DMS114 treated with DMSO at 0.1 percent for 48 hours (cell line): ENCODE results near the gene KCNK17.

Experiments
- DNase-seq: peaks from one replicate; lab custom pipeline; 2025; ENCODE audit not compliant: unreplicated experiment; lab: John Stamatoyannopoulos, UW

The KCNK17 gene

GRCh38 chr6:39338397-39338796 is 24.2 kb upstream of the KCNK17 start:
- DNase-seq: no peak

GRCh38 chr6:39335780-39336545 is 21.7 kb upstream of the KCNK17 start:
- DNase-seq: no peak

GRCh38 chr6:39333644-39334438 is 19.6 kb upstream of the KCNK17 start:
- no peak for DNase-seq

GRCh38 chr6:39330476-39330875 is 16.3 kb upstream of the KCNK17 start:
- no peak for DNase-seq

- no peak for DNase-seq
Observed at GRCh38 chr6:39330057-39330456, 15.8 kb upstream of the KCNK17 start.

- no peak for DNase-seq
Observed at GRCh38 chr6:39328066-39328465, 13.8 kb upstream of the KCNK17 start.

- DNase-seq: no peak
Observed at GRCh38 chr6:39327507-39327906, 13.3 kb upstream of the KCNK17 start.

GRCh38 chr6:39322306-39322850 is 8.2 kb upstream of the KCNK17 start, which contains the start of gene KCNK16:
TSS of gene KCNK16 (minus strand) at chr6:39322702. CDS start at chr6:39322540, 162 bp downstream.
- DNase-seq: no peak

GRCh38 chr6:39321761-39322160 is 7.5 kb upstream of the KCNK17 start:
- no peak for DNase-seq

GRCh38 chr6:39320363-39320984 is 6.3 kb upstream of the KCNK17 start:
- no peak for DNase-seq

GRCh38 chr6:39319621-39320362 is 5.6 kb upstream of the KCNK17 start:
- DNase-seq: no peak

- DNase-seq: no peak
Observed at GRCh38 chr6:39317256-39317655, 3.0 kb upstream of the KCNK17 start.

- no peak for DNase-seq
Observed at GRCh38 chr6:39313526-39314272, 520 bp downstream of the KCNK17 start.

GRCh38 chr6:39312912-39313525 is 1.2 kb downstream of the KCNK17 start:
- no peak for DNase-seq

GRCh38 chr6:39310542-39310941 is 3.7 kb downstream of the KCNK17 start:
- DNase-seq: no peak

- DNase-seq: peak; percentile 82
Observed at GRCh38 chr6:39309942-39310531, 4.2 kb downstream of the KCNK17 start.

GRCh38 chr6:39307462-39307861 is 6.8 kb downstream of the KCNK17 start:
- DNase-seq: no peak

GRCh38 chr6:39304951-39305350 is 9.3 kb downstream of the KCNK17 start:
- DNase-seq: no peak

GRCh38 chr6:39303425-39304153 is 10.6 kb downstream of the KCNK17 start:
- no peak for DNase-seq
